Gastroesophageal sphincter (tissue), 3 donors: ENCODE results near the gene TADA2A.

ENCODE experiments used
- POLR2A ChIP-seq, 2 donors: fragments of 450-650 bp; IDR thresholded peaks; one replicate each; pipeline ENCODE4 v1.6.1; 2017; ENCODE audit warnings: antibody characterized with exemption in 2 of 2, mild to moderate bottlenecking in 2 of 2, moderate library complexity in 1 of 2
- POLR2AphosphoS5 ChIP-seq: sonication (generic); formaldehyde crosslinking; IDR thresholded peaks from one replicate; pipeline ENCODE4 v1.6.1; 2017; ENCODE audit warnings: antibody characterized with exemption
- TF ChIP-seq, protein P1 (sequence below), 4 experiments: fragments of 200-600 bp in 2 of 4; fragments of 450-650 bp in 2 of 4; sonication (generic) in 1 of 4; IDR thresholded peaks; one replicate each; pipeline ENCODE4 v1.5.1; 2017 to 2019; ENCODE audit warnings: antibody characterized with exemption in 4 of 4, mild to moderate bottlenecking in 2 of 4, moderate library complexity in 2 of 4

DNA sequence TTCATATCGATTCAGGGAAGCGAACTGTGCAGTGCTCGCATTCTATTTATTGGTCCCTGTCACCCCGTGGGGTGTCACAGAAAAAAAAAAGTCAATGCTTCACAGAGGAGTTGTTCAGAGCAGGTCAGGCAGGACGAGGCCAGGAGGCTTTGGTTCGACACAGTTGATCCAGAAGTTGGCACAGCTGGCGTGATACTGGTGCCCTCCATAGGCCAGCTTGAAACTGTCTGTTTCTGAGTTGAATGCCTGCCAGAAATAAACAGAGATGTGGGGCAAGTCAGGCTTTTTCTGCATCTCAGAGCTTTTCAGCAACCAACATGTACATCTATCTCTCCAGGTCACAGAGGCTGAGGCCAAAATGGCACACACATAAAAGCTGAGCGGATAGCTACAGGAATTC lies 112.1 kb downstream of the TADA2A start:
- TF ChIP-seq, protein P1, sequence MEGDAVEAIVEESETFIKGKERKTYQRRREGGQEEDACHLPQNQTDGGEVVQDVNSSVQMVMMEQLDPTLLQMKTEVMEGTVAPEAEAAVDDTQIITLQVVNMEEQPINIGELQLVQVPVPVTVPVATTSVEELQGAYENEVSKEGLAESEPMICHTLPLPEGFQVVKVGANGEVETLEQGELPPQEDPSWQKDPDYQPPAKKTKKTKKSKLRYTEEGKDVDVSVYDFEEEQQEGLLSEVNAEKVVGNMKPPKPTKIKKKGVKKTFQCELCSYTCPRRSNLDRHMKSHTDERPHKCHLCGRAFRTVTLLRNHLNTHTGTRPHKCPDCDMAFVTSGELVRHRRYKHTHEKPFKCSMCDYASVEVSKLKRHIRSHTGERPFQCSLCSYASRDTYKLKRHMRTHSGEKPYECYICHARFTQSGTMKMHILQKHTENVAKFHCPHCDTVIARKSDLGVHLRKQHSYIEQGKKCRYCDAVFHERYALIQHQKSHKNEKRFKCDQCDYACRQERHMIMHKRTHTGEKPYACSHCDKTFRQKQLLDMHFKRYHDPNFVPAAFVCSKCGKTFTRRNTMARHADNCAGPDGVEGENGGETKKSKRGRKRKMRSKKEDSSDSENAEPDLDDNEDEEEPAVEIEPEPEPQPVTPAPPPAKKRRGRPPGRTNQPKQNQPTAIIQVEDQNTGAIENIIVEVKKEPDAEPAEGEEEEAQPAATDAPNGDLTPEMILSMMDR (IDR thresholded peaks at IDR 0.05): no peak
- no peak for TF ChIP-seq POLR2AphosphoS5
- no peak for TF ChIP-seq POLR2A (IDR thresholded peaks at IDR 0.05)
